HuH-7 (cell line): ENCODE results near the gene IPO9.
A peak's percentile ranks its signal among the peaks of the same experiment; 100 is the strongest.
"Not testable (repeated sequence)": the region's sequence is repeated elsewhere in the genome, so short reads cannot be mapped to it uniquely, and the experiment has no call there.

Experiments
- DNase-seq: peaks from one replicate; pipeline ENCODE4 v3.0.0; 2011; ENCODE audit warnings: low spot score

Gene IPO9

DNA sequence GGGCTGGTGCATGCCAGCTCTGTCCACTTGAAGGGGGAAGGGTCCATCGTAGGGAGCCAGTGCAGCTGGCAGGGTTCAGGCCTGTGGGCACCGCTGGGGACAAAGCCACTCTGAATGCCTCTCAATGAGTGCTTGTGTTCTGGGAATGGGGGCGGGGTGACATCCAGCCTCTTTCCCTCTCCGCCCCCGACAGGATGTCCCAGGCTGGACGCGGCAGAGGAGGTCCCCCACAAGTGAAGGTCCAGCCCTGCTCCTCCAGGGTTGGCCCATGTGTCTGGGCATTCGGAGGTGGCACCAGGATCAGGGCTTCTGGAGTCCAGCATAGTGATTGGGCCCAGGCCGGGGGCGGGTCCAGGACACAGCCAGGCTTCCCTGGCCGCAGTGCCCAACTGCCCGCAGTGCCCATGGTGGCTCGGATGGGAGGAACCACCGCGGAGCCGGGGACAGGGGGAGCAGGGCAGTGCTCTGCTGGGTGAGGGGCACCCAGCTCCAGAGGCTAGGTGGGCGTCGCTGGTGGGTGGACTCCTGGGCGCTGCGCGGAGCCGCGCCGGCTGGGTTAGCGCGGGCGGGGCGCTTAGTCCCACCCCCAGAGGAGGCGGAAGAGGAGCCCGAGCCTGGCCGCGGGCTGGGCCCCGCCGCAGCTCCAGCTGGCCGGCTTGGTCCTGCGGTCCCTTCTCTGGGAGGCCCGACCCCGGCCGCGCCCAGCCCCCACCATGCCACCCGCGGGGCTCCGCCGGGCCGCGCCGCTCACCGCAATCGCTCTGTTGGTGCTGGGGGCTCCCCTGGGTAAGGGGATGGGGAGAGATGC, 59.5 kb downstream of the IPO9 start, which contains the start of gene SHISA4:
Gene SHISA4 (plus strand): TSS at position 617 of the 808 bp plus-strand sequence. CDS start 97 bp downstream, at position 714.
- no peak for DNase-seq

DNA sequence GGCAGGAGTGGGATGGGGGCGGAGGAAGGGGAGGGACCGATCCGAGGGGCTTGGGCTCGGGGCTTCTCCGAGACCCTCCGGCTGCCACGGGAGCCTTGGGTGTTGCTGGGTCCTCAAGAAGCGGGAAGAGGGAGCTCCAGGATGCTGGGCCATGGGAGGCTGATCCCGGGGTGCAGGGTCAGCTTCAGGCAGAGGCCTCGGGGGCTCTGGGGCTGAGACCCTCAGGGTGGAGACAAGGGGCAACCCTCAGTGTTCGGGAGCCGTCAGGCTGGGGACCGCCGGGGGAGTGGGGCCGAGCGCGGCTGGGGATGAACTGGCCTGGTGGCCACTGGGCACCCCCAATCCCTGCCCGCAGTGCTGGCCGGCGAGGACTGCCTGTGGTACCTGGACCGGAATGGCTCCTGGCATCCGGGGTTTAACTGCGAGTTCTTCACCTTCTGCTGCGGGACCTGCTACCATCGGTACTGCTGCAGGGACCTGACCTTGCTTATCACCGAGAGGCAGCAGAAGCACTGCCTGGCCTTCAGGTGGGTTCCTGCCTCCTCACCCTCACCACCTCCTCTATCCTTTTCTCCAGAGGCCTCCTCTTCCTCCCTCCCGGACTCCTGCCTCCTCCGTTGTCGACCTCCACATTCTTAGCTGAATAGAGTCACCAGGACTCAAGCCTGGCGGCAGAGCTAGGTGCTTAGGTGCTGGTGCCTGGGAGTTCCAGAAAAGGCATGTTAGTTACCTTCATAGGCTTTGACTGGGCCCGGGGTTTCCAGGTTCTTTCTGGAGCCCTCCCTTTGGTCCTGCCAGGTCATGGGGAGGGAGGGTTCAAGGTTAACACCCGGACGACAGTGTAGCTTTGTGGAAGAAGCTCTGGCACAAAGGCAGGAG, 60.4 kb downstream of the IPO9 start:
- DNase-seq: no peak

DNA sequence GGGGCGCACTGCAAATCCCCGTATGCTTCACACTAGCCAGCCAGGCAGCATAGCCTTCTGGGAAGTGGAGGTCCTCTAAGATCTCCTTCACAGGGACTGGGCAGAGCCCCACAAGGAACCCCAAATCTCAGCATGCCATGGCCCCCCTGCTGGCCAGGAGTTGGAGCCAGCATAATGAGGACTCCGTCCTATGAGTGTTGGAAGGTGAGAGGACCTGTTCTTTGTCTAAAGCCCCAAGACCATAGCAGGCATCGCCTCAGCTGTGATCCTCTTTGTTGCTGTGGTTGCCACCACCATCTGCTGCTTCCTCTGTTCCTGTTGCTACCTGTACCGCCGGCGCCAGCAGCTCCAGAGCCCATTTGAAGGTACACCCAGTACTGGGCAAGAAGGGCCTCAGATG, 61.3 kb downstream of the IPO9 start:
- DNase-seq: no peak

DNA sequence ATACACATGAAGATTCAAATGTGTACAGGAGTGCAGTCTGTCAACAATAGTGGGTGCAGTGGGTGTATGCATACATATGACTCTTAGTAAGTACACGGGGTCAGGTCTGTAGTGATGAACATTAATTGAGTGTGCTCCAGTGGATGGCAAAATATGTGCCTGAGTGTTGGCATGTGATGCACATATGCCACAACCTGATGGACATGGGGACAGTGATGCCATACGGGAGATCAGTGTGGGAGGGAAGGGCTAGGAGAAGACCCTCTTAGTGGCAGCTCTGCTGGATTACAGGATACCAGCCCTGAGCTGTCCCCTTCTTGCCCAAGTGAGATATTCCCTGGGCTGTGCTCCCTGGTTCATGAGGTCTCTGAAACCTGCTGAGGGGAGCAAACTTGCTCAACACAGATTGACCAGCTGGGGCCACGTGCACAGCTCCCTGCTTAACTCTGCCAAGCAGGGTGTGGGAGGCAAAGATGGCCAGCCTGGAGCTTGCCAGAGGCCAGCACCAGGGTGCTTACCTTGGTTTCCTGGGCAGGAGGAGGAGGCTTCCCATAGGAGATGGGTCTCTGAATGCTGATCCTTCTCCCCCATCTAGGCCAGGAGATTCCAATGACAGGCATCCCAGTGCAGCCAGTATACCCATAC, 62.0 kb downstream of the IPO9 start:
- no peak for DNase-seq

DNA sequence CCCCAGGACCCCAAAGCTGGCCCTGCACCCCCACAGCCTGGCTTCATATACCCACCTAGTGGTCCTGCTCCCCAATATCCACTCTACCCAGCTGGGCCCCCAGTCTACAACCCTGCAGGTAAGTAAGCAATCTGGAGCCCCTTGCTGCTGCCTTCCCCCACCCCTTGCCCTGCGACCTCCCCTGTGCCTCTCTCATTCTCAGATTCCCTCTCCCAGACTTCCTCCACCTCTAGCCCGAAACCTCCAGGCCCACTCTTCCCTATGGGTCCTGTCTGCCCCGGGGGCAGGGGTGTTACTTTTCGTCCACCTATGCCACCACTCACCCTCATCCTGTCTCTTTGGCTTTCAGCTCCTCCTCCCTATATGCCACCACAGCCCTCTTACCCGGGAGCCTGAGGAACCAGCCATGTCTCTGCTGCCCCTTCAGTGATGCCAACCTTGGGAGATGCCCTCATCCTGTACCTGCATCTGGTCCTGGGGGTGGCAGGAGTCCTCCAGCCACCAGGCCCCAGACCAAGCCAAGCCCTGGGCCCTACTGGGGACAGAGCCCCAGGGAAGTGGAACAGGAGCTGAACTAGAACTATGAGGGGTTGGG, 62.6 kb downstream of the IPO9 start:
- DNase-seq: no peak

DNA sequence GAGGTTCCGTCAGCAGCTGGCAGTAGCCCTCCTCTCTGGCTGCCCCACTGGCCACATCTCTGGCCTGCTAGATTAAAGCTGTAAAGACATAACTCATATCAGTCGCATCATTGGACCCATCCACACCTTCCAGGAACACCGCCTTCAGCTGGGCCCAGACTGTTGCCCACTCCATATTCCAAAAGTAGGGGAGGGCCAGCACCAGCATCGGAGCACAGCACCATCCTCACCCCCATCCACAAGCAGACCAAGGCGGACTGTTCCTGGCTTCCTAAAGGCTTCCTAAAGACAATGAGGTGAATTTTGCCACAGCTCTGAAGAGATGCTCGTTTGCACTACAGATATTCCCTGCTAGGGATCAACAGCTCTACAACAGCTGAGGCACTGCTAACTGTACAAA, 63.3 kb downstream of the IPO9 start:
- DNase-seq: no peak

DNA sequence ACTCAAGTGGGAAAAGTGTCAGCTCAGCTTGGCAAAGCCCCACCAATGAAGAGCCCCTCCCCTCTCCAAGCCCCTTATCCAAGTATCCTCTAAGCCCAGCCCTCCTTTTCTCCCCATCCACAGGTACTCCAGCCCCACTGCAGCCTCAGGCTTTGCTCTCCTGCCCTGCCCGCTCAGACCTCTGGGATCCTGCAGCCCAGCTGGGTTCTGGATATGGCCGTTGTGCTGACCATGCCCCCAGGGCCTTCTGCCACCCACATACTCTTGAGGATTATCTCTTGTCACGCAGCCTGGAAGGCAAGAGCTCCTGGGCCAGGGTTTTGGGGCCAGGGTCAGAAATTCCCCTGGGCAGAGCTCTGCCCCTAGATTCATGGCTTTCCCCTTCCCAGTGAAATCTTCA, 64.5 kb downstream of the IPO9 start:
- DNase-seq: no peak

DNA sequence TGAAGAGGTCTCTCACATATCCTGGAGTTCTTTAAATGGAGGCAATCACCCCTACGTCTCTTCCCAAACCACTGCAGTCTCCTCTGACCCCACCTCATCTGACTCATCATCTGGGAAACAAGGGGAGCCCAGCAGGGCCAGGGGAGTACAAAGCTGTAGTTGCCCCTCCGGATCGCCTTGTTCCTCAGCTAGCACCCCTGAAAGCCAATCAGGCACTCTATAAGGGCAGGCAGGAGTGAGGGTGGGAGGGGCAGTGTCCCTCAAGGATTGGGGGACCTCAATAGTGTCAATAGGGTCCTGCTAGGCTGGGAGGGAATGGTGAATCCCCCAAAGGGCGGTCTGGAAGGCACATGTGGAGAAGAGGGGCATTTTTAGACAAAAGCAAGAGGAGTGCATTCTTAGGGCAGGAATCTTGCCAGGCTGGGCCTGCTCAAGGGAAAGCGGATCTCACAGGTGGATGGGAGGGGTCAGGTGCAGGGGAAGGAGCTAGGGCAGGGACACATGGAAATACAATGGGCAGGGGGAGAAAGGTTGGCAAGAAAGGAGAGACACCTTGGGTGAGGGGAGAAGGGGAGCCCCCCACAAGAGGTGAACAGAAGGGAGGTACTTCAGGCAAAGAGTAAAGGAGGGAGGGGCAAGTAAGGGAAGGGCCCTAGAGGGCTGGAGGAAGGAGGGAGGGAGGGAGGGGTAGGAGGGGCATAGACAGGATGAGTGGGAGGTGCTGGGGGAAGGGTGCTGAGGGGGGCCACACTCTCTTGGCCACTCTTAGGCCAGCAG, 65.6 kb downstream of the IPO9 start:
- no peak for DNase-seq

DNA sequence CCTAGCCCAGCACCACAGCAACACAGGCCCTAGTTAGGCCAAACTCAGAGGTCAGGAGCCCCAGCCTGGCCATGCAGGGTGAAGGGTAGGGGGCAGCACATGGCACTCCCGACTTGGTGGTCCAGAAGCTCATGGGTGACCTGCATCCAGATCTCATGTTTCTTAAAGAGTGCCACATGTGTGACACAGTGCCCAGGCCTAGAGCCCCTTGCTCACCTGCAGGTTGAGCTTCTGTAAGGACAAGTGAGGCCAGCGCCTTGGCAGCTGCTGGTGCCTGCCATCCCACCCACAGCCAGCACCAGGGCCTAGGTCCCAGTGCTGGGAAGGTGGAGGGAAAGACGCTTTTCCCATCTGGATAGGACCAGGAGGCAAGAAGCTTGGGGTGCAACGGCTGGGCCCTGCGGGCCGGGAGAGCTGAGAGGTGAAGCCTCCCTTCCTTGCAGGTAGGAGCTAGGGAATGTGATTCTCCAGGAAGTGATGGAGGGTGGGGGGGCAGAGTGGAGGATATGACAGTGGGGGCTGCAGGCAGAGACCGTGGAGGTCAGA, 66.2 kb downstream of the IPO9 start:
- DNase-seq: no peak

DNA sequence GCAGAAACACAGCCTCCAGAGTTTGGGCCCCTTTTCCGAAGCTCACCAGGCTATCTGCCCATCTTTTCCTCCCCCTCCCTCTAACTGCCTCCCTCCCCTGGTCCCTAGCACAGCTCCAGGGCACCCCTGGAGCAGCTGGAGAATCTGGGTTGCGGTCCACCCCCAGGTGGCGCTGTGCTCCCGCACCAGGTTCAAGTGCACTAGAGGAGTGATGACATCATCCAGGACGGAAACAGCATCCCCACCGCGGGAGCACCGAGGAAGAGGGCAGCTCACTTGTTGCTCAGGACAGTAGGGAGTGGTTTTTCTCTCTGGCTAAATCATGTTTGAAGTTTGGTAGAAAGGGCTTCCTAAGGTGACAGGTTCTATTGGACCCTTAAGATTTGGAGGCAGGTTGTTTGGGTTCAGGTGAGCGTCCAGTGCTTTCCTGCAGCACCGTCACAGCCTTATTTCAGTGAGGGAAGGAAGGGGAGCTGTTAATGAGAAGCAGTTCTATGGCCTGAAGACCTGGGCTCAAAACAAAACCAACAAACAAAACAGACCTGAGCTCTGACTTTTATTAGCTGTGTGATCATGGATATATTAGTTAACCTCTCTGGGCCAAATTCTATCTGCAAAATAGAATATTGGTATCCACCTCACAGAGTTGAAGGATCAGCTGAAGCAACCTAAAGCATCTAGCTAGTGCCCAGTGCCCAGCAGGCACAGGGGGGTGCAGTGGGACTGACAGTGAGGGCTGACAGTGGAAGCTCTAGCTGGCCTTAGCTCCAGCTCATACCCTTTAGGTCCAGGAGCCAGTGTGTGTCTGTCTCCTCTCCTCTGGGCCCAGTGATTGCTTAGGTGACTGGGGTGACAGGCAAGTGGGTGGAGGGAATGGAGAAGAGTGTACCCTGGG, 67.2 kb downstream of the IPO9 start:
- DNase-seq: peak; percentile 95

DNA sequence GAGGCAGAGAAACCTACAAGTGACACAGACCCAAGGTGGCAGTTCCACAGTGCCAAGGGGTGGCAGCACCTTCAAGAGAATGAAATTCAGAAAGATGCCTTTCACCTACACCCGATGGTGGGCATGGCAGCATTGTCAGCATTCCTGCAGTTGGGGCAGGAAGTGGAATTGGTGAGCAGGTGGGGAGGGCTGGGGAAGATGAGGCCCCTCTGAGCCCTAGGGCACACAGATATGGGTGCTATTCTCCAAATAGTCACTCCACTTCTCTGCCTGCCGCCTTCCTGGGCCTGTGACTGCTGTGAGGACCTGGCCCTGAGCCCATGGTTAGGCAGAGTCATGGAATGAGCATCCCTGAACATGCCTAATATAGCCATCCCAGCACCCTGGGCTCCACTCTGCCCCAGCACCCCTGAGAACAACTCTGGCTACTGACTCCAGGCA, 68.0 kb downstream of the IPO9 start:
- no peak for DNase-seq

DNA sequence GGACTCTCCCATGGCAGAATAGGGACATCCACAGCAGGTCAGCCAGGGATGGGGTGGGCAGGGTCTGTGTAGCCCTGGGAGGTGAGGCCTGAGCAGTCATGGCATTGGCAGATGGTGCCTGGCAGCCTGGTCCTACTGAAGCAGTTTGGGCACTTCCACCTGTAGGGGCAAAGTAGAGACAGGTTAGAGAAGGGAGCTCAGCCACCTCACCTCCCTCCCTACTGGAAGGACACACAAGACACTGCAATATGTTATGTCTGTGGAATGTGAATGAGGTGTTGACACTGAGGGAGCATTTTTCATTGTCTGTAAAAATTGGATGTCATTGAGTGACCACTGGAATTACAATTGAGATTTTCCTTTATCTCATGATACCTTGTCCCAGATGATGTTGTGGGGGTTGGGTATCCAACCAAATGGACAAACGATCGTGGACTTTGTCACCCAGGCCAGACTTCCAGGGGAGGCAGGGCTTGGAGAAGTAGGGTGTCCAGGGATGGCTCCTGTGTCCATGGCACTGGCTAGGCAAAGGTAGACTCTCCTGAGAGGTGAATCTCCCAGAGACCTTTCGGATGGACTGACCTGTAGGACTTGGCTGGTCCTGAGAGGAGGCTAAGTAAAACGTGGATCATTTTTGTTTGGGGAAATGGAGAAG, 69.4 kb downstream of the IPO9 start:
- DNase-seq: no peak

DNA sequence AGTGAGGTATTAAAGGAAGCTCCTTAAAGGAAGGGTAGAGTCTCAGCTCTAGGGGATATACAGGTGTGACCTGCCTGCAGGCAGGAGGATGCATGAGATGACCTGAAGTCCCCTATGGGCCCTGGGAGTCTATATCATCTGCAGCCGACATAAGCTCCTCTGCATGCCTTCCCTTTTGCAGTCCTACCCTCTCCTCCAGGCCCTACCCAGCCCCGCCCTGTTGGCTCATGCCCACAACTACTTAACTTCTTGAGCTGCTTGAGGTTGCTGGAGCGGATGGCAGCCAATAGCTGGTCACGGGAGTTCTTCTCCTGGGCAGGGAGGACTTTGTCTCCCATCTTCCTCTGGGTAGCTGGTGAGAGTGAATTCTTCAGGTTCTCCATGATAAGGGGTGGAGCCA, 70.0 kb downstream of the IPO9 start:
- DNase-seq: no peak

DNA sequence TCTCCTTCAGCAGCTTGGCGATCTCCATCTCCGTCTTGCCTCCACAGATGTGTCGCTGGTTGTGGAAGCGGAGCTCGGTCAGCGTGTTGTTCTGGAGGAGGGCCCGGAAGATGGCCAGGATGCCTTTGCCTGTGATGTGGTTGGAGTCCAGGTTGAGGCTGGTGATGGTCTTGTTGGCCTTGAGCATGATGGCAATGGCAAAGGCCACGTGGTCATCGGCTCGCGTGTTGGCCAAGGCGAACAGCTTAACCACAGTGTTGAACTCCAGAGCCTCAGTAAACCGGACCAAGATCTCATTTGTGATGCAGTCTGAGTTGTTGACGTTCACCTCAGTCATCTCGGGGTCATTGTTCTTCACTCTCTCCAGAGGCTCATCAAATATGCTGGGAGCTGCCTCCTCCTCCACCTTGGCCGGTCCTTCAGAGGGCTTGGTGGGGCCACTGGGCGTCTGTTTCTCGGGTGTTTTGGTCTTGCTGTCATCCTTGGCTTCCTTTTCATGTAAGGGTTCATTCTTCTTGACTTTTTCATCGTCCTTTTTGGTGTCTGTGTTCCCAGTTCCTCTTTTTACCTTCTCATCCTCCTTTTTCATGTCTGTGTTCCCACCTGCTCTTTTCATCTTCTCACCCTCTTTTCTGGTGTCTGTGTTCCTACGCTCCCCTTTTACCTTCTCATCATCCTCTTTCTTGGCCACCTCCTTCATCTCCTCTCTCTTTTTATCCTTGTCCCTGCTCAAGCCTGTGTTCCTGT, 70.9 kb downstream of the IPO9 start:
- DNase-seq: no peak

DNA sequence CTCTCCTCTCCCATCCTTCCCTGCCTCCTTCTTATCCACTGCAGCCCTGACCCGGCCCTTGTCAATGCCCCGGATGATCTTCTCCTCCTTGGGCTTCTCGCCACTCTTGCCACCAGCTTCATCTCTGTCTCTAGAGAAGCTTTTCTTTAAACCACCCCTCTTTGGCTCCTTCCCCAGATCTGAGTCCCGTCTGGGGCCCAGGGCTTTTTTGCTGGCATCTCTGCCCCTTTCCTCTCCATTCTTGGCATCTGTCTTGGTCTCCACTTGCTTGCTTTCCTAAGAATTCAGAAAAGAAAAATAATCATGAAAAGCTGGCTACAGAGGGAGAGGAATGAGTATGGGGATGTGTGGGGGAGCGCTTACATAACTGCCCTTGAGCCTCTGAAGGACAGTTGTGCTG, 71.5 kb downstream of the IPO9 start:
- no peak for DNase-seq

DNA sequence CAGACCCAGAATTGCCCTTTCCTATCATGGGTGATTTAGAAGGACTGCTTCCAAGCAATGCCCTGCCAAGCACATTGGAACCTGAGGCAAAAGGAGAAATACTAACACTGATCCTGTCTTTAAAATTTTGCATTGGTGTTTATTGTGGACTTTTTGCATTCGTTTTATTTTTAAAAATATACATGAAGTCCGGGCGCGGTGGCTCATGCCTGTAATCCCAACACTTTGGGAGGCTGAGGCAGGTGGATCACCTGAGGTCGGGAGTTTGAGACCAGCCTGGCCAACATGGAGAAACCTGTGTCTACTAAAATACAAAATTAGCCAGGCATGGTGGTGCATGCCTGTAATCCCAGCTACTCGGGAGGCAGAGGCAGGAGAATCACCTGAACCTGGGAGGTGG, 72.1 kb downstream of the IPO9 start:
- not testable (repeated sequence) for DNase-seq

DNA sequence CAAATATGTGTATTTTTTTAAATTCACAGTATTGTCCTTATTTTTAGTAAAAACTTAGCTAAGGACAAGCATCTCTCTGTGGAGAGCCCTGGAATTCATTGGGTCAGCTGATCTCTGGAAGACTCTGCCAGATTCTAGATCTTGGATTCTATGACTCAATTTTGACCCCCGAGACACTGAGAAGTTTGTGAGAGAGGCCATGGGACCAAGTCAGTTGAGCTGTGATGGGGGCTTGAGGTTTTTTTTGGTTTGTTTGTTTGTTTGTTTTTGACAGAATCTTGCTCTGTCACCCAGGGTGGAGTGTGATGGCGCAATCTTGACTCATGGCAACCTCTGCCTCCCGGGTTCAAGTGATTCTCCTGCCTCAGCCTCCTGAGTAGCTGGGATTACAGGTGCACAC, 73.2 kb downstream of the IPO9 start:
- DNase-seq: no peak

DNA sequence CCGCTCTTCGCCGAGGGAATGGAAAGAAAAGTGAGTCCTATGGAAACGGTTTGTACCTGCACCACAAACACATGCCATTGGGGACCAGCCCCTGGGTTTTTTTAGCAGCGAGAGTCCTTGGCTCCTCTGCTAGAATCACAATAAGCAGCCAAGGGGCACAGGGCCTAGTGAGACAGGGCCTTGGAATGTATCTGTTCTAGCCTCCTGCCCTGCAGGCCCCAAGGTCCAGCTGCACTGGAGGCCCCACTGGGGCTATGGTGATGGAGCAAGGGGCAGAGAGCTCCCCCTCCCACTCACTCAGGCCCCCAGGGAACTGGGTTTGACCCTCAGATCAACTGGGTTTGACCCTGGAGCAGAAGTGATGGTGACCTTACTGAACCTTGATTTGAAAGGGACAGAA, 74.2 kb downstream of the IPO9 start:
- no peak for DNase-seq

DNA sequence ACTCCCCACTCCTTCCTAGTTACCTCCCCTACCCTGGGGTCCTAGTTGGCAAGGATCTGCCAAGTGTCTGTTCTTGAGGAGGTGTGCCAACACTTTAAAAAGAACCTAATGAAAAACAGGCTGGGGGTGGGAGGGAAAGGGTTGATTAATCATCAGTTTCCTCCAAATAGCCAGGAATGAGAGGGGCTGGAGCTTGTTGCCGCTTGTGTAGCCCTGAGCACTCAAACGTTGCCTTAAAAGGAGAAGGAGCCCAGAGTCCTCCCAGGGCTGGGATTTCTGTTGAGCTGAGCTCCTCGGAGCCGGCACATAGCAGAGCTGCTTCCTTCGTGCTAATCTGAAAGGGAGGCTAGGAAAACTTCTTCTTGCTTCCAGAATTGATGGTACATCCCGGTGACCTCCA, 75.6 kb downstream of the IPO9 start:
- DNase-seq: no peak
